Measurements from ENCODE around the gene KRT72.

KRT72 gene

GRCh38 chr12:52590021-52590420 is 11.2 kb downstream of the KRT72 start:
- H3K4me2 ChIP-seq (ENCODE audit: low read depth, low read length, poor library complexity, severe bottlenecking), result no peak overlapping the region
- H3K9me2 ChIP-seq (replicated peaks; ENCODE audit: low read depth, low read length), result no peaks in the 10 kb centered on the region
- H3K36me3 ChIP-seq (ENCODE audit: insufficient read depth, low read length), result no peaks in the 10 kb centered on the region
- H3K27me3 ChIP-seq (ENCODE audit: insufficient read depth, low read length, poor library complexity, severe bottlenecking), result no peaks in the 10 kb centered on the region
- H3K9ac ChIP-seq (ENCODE audit: low read depth, low read length, poor library complexity, severe bottlenecking), result no peak overlapping the region
- peaks cover 30% of the 10 kb centered on the region for H3K4me1 ChIP-seq (ENCODE audit: insufficient read depth, low read length, poor library complexity, severe bottlenecking)
- no peaks in the 10 kb centered on the region for H3F3A ChIP-seq (ENCODE audit: low read depth)
- no peaks in the 10 kb centered on the region for H3K9me3 ChIP-seq (ENCODE audit: insufficient read depth, low read depth, low read length)
- H2AFZ ChIP-seq (ENCODE audit: low read length), result no peak overlapping the region
- H3K4me3 ChIP-seq (ENCODE audit: low read length, poor library complexity, severe bottlenecking), result no peak overlapping the region
- H3K79me2 ChIP-seq (ENCODE audit: insufficient read depth, low read length), result no peaks in the 10 kb centered on the region
- no peak for TF ChIP-seq CTCF (conservative IDR thresholded peaks at IDR 0.05; ENCODE audit: low read length)
- no peak for TF ChIP-seq EZH2phosphoT487 (IDR thresholded peaks at IDR 0.05; ENCODE audit: borderline replicate concordance)
- H4K20me1 ChIP-seq (ENCODE audit: insufficient read depth, low read length, poor library complexity, severe bottlenecking), result no peaks in the 10 kb centered on the region

- no peaks in the 10 kb centered on the region for H3K79me2 ChIP-seq (ENCODE audit: insufficient read depth, low read length)
- no peak overlapping the region for H3K4me2 ChIP-seq (ENCODE audit: low read depth, low read length, poor library complexity, severe bottlenecking)
- TF ChIP-seq EZH2phosphoT487 (IDR thresholded peaks at IDR 0.05; ENCODE audit: borderline replicate concordance), result no peak
- TF ChIP-seq CTCF (conservative IDR thresholded peaks at IDR 0.05; ENCODE audit: low read length), result no peak
- no peak overlapping the region for H3K9ac ChIP-seq (ENCODE audit: low read depth, low read length, poor library complexity, severe bottlenecking)
- H3K36me3 ChIP-seq (ENCODE audit: insufficient read depth, low read length), result no peaks in the 10 kb centered on the region
- H2AFZ ChIP-seq (ENCODE audit: low read length), result no peak overlapping the region
- no peaks in the 10 kb centered on the region for H3K27me3 ChIP-seq (ENCODE audit: insufficient read depth, low read length, poor library complexity, severe bottlenecking)
- H3F3A ChIP-seq (ENCODE audit: low read depth), result no peaks in the 10 kb centered on the region
- H3K4me3 ChIP-seq (ENCODE audit: low read length, poor library complexity, severe bottlenecking), result no peak overlapping the region
- no peaks in the 10 kb centered on the region for H3K9me3 ChIP-seq (ENCODE audit: insufficient read depth, low read depth, low read length)
- H3K9me2 ChIP-seq (replicated peaks; ENCODE audit: low read depth, low read length), result no peaks in the 10 kb centered on the region
- H4K20me1 ChIP-seq (ENCODE audit: insufficient read depth, low read length, poor library complexity, severe bottlenecking), result no peaks in the 10 kb centered on the region
- H3K4me1 ChIP-seq (ENCODE audit: insufficient read depth, low read length, poor library complexity, severe bottlenecking), result peaks cover 33% of the 10 kb centered on the region
Measured at GRCh38 chr12:52587563-52587962, 13.7 kb downstream of the KRT72 start.

GRCh38 chr12:52585946-52586345 is 15.3 kb downstream of the KRT72 start:
- TF ChIP-seq EZH2phosphoT487 (IDR thresholded peaks at IDR 0.05; ENCODE audit: borderline replicate concordance) (no peak), CTCF (conservative IDR thresholded peaks at IDR 0.05; ENCODE audit: low read length) (peak; percentile 52)
- Histone ChIP-seq H3K27me3 (ENCODE audit: insufficient read depth, low read length, poor library complexity, severe bottlenecking) (no peaks in the 10 kb centered on the region), H3K4me2 (ENCODE audit: low read depth, low read length, poor library complexity, severe bottlenecking) (peak overlapping the region; percentile 41), H3F3A (ENCODE audit: low read depth) (no peaks in the 10 kb centered on the region), H3K9me3 (ENCODE audit: insufficient read depth, low read depth, low read length) (no peaks in the 10 kb centered on the region), H3K9me2 (replicated peaks; ENCODE audit: low read depth, low read length) (no peaks in the 10 kb centered on the region), H3K4me1 (ENCODE audit: insufficient read depth, low read length, poor library complexity, severe bottlenecking) (peaks cover 30% of the 10 kb centered on the region), H3K9ac (ENCODE audit: low read depth, low read length, poor library complexity, severe bottlenecking) (peak overlapping the region; percentile 14), H4K20me1 (ENCODE audit: insufficient read depth, low read length, poor library complexity, severe bottlenecking) (no peaks in the 10 kb centered on the region), H3K79me2 (ENCODE audit: insufficient read depth, low read length) (no peaks in the 10 kb centered on the region), H3K36me3 (ENCODE audit: insufficient read depth, low read length) (no peaks in the 10 kb centered on the region), H3K4me3 (ENCODE audit: low read length, poor library complexity, severe bottlenecking) (no peak overlapping the region), H2AFZ (ENCODE audit: low read length) (peak overlapping the region; percentile 48; the same call in 1 of the 2 replicates)

All from Loucy (cell line).